Mucosa of descending colon (tissue), 3 donors: ENCODE results near the gene ATP2A2. TPM values are rescaled to one million over a fixed set of nuclear protein-coding genes. Genes with fewer than 3 reads are reported as not detected.
"Not testable (repeated sequence)": the region's sequence is repeated elsewhere in the genome, so short reads cannot be mapped to it uniquely, and the experiment has no call there.

Experiments
- ATAC-seq: fragments of 200-7000 bp; cut with Tn5 transposase; one replicate; pipeline ENCODE4 v1.9.1; 2020; ENCODE audit warnings: mild to moderate bottlenecking, moderate library complexity
- DNase-seq, 3 donors: peaks; one replicate each; pipeline ENCODE4 v3.0.0-alpha.2; 2020
- H3K36me3 ChIP-seq: fragments of 200-600 bp; one replicate; pipeline ENCODE4 v1.8.0; 2021; ENCODE audit warnings: low read depth, mild to moderate bottlenecking
- H3K4me1 ChIP-seq: fragments of 200-600 bp; one replicate; pipeline ENCODE4 v1.8.0; 2021; ENCODE audit warnings: low read depth, mild to moderate bottlenecking
- H3K4me3 ChIP-seq: fragments of 200-600 bp; one replicate; pipeline ENCODE4 v1.8.0; 2021; ENCODE audit warnings: mild to moderate bottlenecking
- H3K9me3 ChIP-seq: fragments of 200-600 bp; one replicate; pipeline ENCODE4 v1.8.0; 2021; ENCODE audit warnings: mild to moderate bottlenecking
- CTCF ChIP-seq: fragments of 200-600 bp; IDR thresholded peaks from one replicate; pipeline ENCODE4 v1.8.0; 2022; ENCODE audit warnings: antibody characterized with exemption, mild to moderate bottlenecking
- intact Hi-C, 2 donors: fragments of 100-400 bp; cut with DNase I in 1 of 2; cut with micrococcal nuclease in 1 of 2; formaldehyde crosslinking; loops; one replicate each; pipeline versions ENCODE4 v1.11.0 to v1.11.1; 2022; cut with DNase I, micrococcal nuclease
- total RNA-seq, 3 donors: library from RNA; stranded (reverse); fragmentation: NEBNext Ultra II Directional in 2 of 3; extraction: Animal tissue kit (Norgen Biotek cat#: 25700) in 2 of 3; gene quantifications; one replicate each; pipeline versions ENCODE4 v1.2.1 to v1.2.4, GENCODE V29; 2021 to 2023
- donor health status: DM: no; HTN: no; CAD: no; lungs with moderate emphysema.
- donor health status: DM: no; HTN: no; CAD: no.
- donor health status: DM: no; HTN: yes; CAD: no.

Gene ATP2A2
- total RNA-seq, 3 donors from 2014 or later: 242 to 287 (median 259) TPM

GRCh38 chr12:110372056-110372425 is 91.0 kb downstream of the ATP2A2 start:
- H3K4me3 ChIP-seq: no peak overlapping the region
- no peaks in the 10 kb centered on the region for H3K9me3 ChIP-seq
- H3K36me3 ChIP-seq: peaks cover 7% of the 10 kb centered on the region
- TF ChIP-seq CTCF: no peak
- no peak for DNase-seq
- intact Hi-C loops: no loop called here
- ATAC-seq: no peak
- no peaks in the 10 kb centered on the region for H3K4me1 ChIP-seq

GRCh38 chr12:110373025-110373424 is 92.0 kb downstream of the ATP2A2 start:
- Histone ChIP-seq H3K4me1 (no peaks in the 10 kb centered on the region), H3K4me3 (no peak overlapping the region), H3K36me3 (peaks cover 7% of the 10 kb centered on the region), H3K9me3 (no peaks in the 10 kb centered on the region)
- intact Hi-C loops: no loop called here
- DNase-seq: peak in 1 of 3 donors; percentile 29
- no peak for ATAC-seq
- TF ChIP-seq CTCF: no peak

- Histone ChIP-seq H3K4me1 (no peaks in the 10 kb centered on the region), H3K9me3 (no peaks in the 10 kb centered on the region), H3K36me3 (peaks cover 7% of the 10 kb centered on the region), H3K4me3 (no peak overlapping the region)
- no peak for DNase-seq
- ATAC-seq: no peak
- no peak for TF ChIP-seq CTCF
- intact Hi-C loops: no loop called here
Observed at GRCh38 chr12:110373425-110373824, 92.4 kb downstream of the ATP2A2 start.

GRCh38 chr12:110373962-110374611 is 93.0 kb downstream of the ATP2A2 start:
- no peaks in the 10 kb centered on the region for H3K9me3 ChIP-seq
- H3K4me3 ChIP-seq: no peak overlapping the region
- intact Hi-C loops: no loop called here
- no peak for TF ChIP-seq CTCF
- peaks cover 7% of the 10 kb centered on the region for H3K36me3 ChIP-seq
- ATAC-seq (no peak), DNase-seq (no peak)
- H3K4me1 ChIP-seq: no peaks in the 10 kb centered on the region

GRCh38 chr12:110378131-110378790 is 97.2 kb downstream of the ATP2A2 start:
- H3K9me3 ChIP-seq, DNase-seq, H3K4me1 ChIP-seq, H3K4me3 ChIP-seq, intact Hi-C loops, ATAC-seq: not testable (repeated sequence)
- peaks cover 11% of the 10 kb centered on the region for H3K36me3 ChIP-seq

GRCh38 chr12:110379197-110379596 is 98.2 kb downstream of the ATP2A2 start:
- DNase-seq (no peak), ATAC-seq (peak; percentile 22)
- no peak overlapping the region for H3K4me3 ChIP-seq
- no peak for TF ChIP-seq CTCF
- peaks cover 11% of the 10 kb centered on the region for H3K36me3 ChIP-seq
- intact Hi-C loops: no loop called here
- H3K9me3 ChIP-seq: no peaks in the 10 kb centered on the region
- H3K4me1 ChIP-seq: peaks cover 3% of the 10 kb centered on the region
